ENCODE measurements around the gene BEX4. TPM values are rescaled to one million over a fixed set of nuclear protein-coding genes. Genes with fewer than 3 reads are reported as not detected.
"Not testable (repeated sequence)": the region's sequence is repeated elsewhere in the genome, so short reads cannot be mapped to it uniquely, and the experiment has no call there.

BEX4 gene
- total RNA-seq (2012; rRNA removed): 7.0 and 11.4 TPM in 2 replicates

- Histone ChIP-seq H3K36me3 (ENCODE audit: insufficient read depth, low read length) (no peaks in the 10 kb centered on the region), H3K4me2 (ENCODE audit: low read length) (peak within 1 kb of the TSS; percentile 82), H3K4me1 (ENCODE audit: control insufficient read depth, insufficient read depth, low read length) (peaks cover 2% of the 10 kb centered on the region), H3K4me3 (ENCODE audit: low read length) (peak within 1 kb of the TSS; percentile 81), H3K9ac (ENCODE audit: low read depth, low read length) (peak within 1 kb of the TSS; percentile 86), H3K27me3 (ENCODE audit: control insufficient read depth, insufficient read depth, low read length) (peaks cover 6% of the 10 kb centered on the region), H3K9me3 (replicated peaks; ENCODE audit: low read length) (no peaks in the 10 kb centered on the region)
Measured at GRCh38 chrX:103214870-103215424, at the start of gene BEX4. BEX4 (plus strand) TSS chrX:103215108; CDS start chrX:103216154, 1,046 bp downstream.

GRCh38 chrX:103170216-103170615 is 44.7 kb upstream of the BEX4 start:
- H3K9ac ChIP-seq (ENCODE audit: low read depth, low read length): no peak overlapping the region
- H3K4me3 ChIP-seq (ENCODE audit: low read length): no peak overlapping the region
- H3K4me2 ChIP-seq (ENCODE audit: low read length): no peak overlapping the region
- H3K4me1 ChIP-seq (ENCODE audit: control insufficient read depth, insufficient read depth, low read length): peaks cover 3% of the 10 kb centered on the region
- H3K9me3 ChIP-seq (replicated peaks; ENCODE audit: low read length): no peaks in the 10 kb centered on the region
- peaks cover 5% of the 10 kb centered on the region for H3K27me3 ChIP-seq (ENCODE audit: control insufficient read depth, insufficient read depth, low read length)
- H3K36me3 ChIP-seq (ENCODE audit: insufficient read depth, low read length): no peaks in the 10 kb centered on the region

- peaks cover 3% of the 10 kb centered on the region for H3K4me1 ChIP-seq (ENCODE audit: control insufficient read depth, insufficient read depth, low read length)
- H3K4me2 ChIP-seq (ENCODE audit: low read length): no peak overlapping the region
- no peaks in the 10 kb centered on the region for H3K36me3 ChIP-seq (ENCODE audit: insufficient read depth, low read length)
- no peaks in the 10 kb centered on the region for H3K9me3 ChIP-seq (replicated peaks; ENCODE audit: low read length)
- no peak overlapping the region for H3K9ac ChIP-seq (ENCODE audit: low read depth, low read length)
- H3K27me3 ChIP-seq (ENCODE audit: control insufficient read depth, insufficient read depth, low read length): peaks cover 5% of the 10 kb centered on the region
- H3K4me3 ChIP-seq (ENCODE audit: low read length): no peak overlapping the region
Measured at GRCh38 chrX:103171353-103171752, 43.6 kb upstream of the BEX4 start.

- H3K9ac ChIP-seq (ENCODE audit: low read depth, low read length); H3K4me1 ChIP-seq (ENCODE audit: control insufficient read depth, insufficient read depth, low read length); H3K9me3 ChIP-seq (replicated peaks; ENCODE audit: low read length); H3K36me3 ChIP-seq (ENCODE audit: insufficient read depth, low read length); H3K4me2 ChIP-seq (ENCODE audit: low read length); H3K4me3 ChIP-seq (ENCODE audit: low read length): not testable (repeated sequence)
- H3K27me3 ChIP-seq (ENCODE audit: control insufficient read depth, insufficient read depth, low read length): peaks cover 29% of the 10 kb centered on the region
Measured at GRCh38 chrX:103175256-103175655, 39.7 kb upstream of the BEX4 start.

GRCh38 chrX:103175944-103176753 is 38.8 kb upstream of the BEX4 start:
- H3K4me3 ChIP-seq (ENCODE audit: low read length): peak overlapping the region; percentile 47
- no peaks in the 10 kb centered on the region for H3K4me1 ChIP-seq (ENCODE audit: control insufficient read depth, insufficient read depth, low read length)
- no peaks in the 10 kb centered on the region for H3K9me3 ChIP-seq (replicated peaks; ENCODE audit: low read length)
- H3K9ac ChIP-seq (ENCODE audit: low read depth, low read length): no peak overlapping the region
- no peaks in the 10 kb centered on the region for H3K36me3 ChIP-seq (ENCODE audit: insufficient read depth, low read length)
- peak overlapping the region; percentile 73 for H3K4me2 ChIP-seq (ENCODE audit: low read length)
- peaks cover 37% of the 10 kb centered on the region for H3K27me3 ChIP-seq (ENCODE audit: control insufficient read depth, insufficient read depth, low read length)

GRCh38 chrX:103177556-103177955 is 37.4 kb upstream of the BEX4 start:
- Histone ChIP-seq H3K36me3 (ENCODE audit: insufficient read depth, low read length) (no peaks in the 10 kb centered on the region), H3K4me2 (ENCODE audit: low read length) (no peak overlapping the region), H3K27me3 (ENCODE audit: control insufficient read depth, insufficient read depth, low read length) (peaks cover 39% of the 10 kb centered on the region), H3K9me3 (replicated peaks; ENCODE audit: low read length) (no peaks in the 10 kb centered on the region), H3K4me3 (ENCODE audit: low read length) (no peak overlapping the region), H3K4me1 (ENCODE audit: control insufficient read depth, insufficient read depth, low read length) (no peaks in the 10 kb centered on the region), H3K9ac (ENCODE audit: low read depth, low read length) (no peak overlapping the region)

GRCh38 chrX:103183912-103184311 is 31.0 kb upstream of the BEX4 start:
- no peak overlapping the region for H3K4me2 ChIP-seq (ENCODE audit: low read length)
- no peak overlapping the region for H3K9ac ChIP-seq (ENCODE audit: low read depth, low read length)
- peaks cover 60% of the 10 kb centered on the region for H3K27me3 ChIP-seq (ENCODE audit: control insufficient read depth, insufficient read depth, low read length)
- H3K36me3 ChIP-seq (ENCODE audit: insufficient read depth, low read length): no peaks in the 10 kb centered on the region
- H3K9me3 ChIP-seq (replicated peaks; ENCODE audit: low read length): no peaks in the 10 kb centered on the region
- H3K4me3 ChIP-seq (ENCODE audit: low read length): no peak overlapping the region
- H3K4me1 ChIP-seq (ENCODE audit: control insufficient read depth, insufficient read depth, low read length): no peaks in the 10 kb centered on the region

- Histone ChIP-seq H3K27me3 (ENCODE audit: control insufficient read depth, insufficient read depth, low read length) (peaks cover 51% of the 10 kb centered on the region), H3K9me3 (replicated peaks; ENCODE audit: low read length) (no peaks in the 10 kb centered on the region), H3K4me3 (ENCODE audit: low read length) (no peak overlapping the region), H3K9ac (ENCODE audit: low read depth, low read length) (no peak overlapping the region), H3K4me2 (ENCODE audit: low read length) (no peak overlapping the region), H3K4me1 (ENCODE audit: control insufficient read depth, insufficient read depth, low read length) (no peaks in the 10 kb centered on the region), H3K36me3 (ENCODE audit: insufficient read depth, low read length) (no peaks in the 10 kb centered on the region)
Measured at GRCh38 chrX:103187953-103188475, 26.9 kb upstream of the BEX4 start.

GRCh38 chrX:103197721-103198306 is 17.1 kb upstream of the BEX4 start:
- Histone ChIP-seq H3K36me3 (ENCODE audit: insufficient read depth, low read length) (no peaks in the 10 kb centered on the region), H3K9ac (ENCODE audit: low read depth, low read length) (no peak overlapping the region), H3K27me3 (ENCODE audit: control insufficient read depth, insufficient read depth, low read length) (peaks cover 10% of the 10 kb centered on the region)

GRCh38 chrX:103198668-103199067 is 16.2 kb upstream of the BEX4 start:
- not testable (repeated sequence) for H3K36me3 ChIP-seq (ENCODE audit: insufficient read depth, low read length); H3K9ac ChIP-seq (ENCODE audit: low read depth, low read length); H3K4me3 ChIP-seq (ENCODE audit: low read length); H3K4me1 ChIP-seq (ENCODE audit: control insufficient read depth, insufficient read depth, low read length); H3K4me2 ChIP-seq (ENCODE audit: low read length); H3K9me3 ChIP-seq (replicated peaks; ENCODE audit: low read length)
- H3K27me3 ChIP-seq (ENCODE audit: control insufficient read depth, insufficient read depth, low read length): peaks cover 14% of the 10 kb centered on the region

More at GRCh38 chrX:103197721-103198306, 17.1 kb upstream of the BEX4 start:
- Histone ChIP-seq H3K4me2 (ENCODE audit: low read length) (no peak overlapping the region), H3K4me3 (ENCODE audit: low read length) (no peak overlapping the region), H3K9me3 (replicated peaks; ENCODE audit: low read length) (no peaks in the 10 kb centered on the region), H3K4me1 (ENCODE audit: control insufficient read depth, insufficient read depth, low read length) (no peaks in the 10 kb centered on the region)

- Histone ChIP-seq H3K4me2 (ENCODE audit: low read length) (no peak overlapping the region), H3K36me3 (ENCODE audit: insufficient read depth, low read length) (no peaks in the 10 kb centered on the region), H3K9ac (ENCODE audit: low read depth, low read length) (no peak overlapping the region), H3K4me1 (ENCODE audit: control insufficient read depth, insufficient read depth, low read length) (no peaks in the 10 kb centered on the region), H3K9me3 (replicated peaks; ENCODE audit: low read length) (no peaks in the 10 kb centered on the region), H3K27me3 (ENCODE audit: control insufficient read depth, insufficient read depth, low read length) (peaks cover 21% of the 10 kb centered on the region), H3K4me3 (ENCODE audit: low read length) (no peak overlapping the region)
Measured at GRCh38 chrX:103201041-103201440, 13.9 kb upstream of the BEX4 start.

Measured in skeletal muscle satellite cell (primary cell).